SK-N-SH treated with all-trans-retinoic acid at 6 μM for 48 hours (cell line): ENCODE data around the gene FAM110A.

Experiments
- ARNTL ChIP-seq: fragments of 450-650 bp; formaldehyde crosslinking; IDR thresholded peaks from 2 replicates; pipeline ENCODE4 v1.5.0; 2020; ENCODE audit warnings: low read depth, mild to moderate bottlenecking, moderate library complexity, borderline replicate concordance
- BACH2 ChIP-seq: fragments of 250-450 bp; sonication (Bioruptor Pico); IDR thresholded peaks from 2 replicates; pipeline ENCODE4 v1.9.0; 2021; ENCODE audit warnings: mild to moderate bottlenecking, borderline replicate concordance
- CSDC2 ChIP-seq: fragments of 250-450 bp; sonication (Bioruptor Pico); IDR thresholded peaks from 2 replicates; pipeline ENCODE4 v1.5.0; 2020; ENCODE audit warnings: mild to moderate bottlenecking, moderate library complexity
- ESRRG ChIP-seq: fragments of 250-450 bp; sonication (Bioruptor Pico); IDR thresholded peaks from 2 replicates; pipeline ENCODE4 v1.6.1; 2021; ENCODE audit warnings: mild to moderate bottlenecking
- ISL1 ChIP-seq: fragments of 250-450 bp; sonication (Bioruptor Pico); IDR thresholded peaks from 2 replicates; pipeline ENCODE4 v2.1.2; 2022; ENCODE audit warnings: mild to moderate bottlenecking, moderate library complexity
- PATZ1 ChIP-seq: fragments of 250-450 bp; sonication (Bioruptor Pico); IDR thresholded peaks from 2 replicates; pipeline ENCODE4 v1.8.0; 2020; ENCODE audit warnings: mild to moderate bottlenecking, moderate library complexity, borderline replicate concordance
- RARB ChIP-seq: fragments of 250-450 bp; sonication (Bioruptor Pico); IDR thresholded peaks from 2 replicates; pipeline ENCODE4 v1.8.0; 2021; ENCODE audit warnings: mild to moderate bottlenecking, moderate library complexity
- TCF4 ChIP-seq: fragments of 250-450 bp; sonication (Bioruptor Pico); IDR thresholded peaks from 2 replicates; pipeline ENCODE4 v1.8.0; 2021; ENCODE audit warnings: mild to moderate bottlenecking, moderate library complexity, borderline replicate concordance
- TSHZ2 ChIP-seq: fragments of 250-450 bp; sonication (Bioruptor Pico); IDR thresholded peaks from 2 replicates; pipeline ENCODE4 v1.5.0; 2020; ENCODE audit warnings: mild to moderate bottlenecking, moderate library complexity
- ZFP3 ChIP-seq: fragments of 250-450 bp; sonication (Bioruptor Pico); IDR thresholded peaks from 2 replicates; pipeline ENCODE4 v1.5.0; 2020; ENCODE audit warnings: mild to moderate bottlenecking, moderate library complexity
- ZNF70 ChIP-seq: fragments of 450-650 bp; formaldehyde crosslinking; IDR thresholded peaks from 2 replicates; pipeline ENCODE4 v1.5.0; 2020; ENCODE audit warnings: mild to moderate bottlenecking, moderate library complexity

GRCh38 chr20:829551-829950 lies 4.0 kb upstream of the FAM110A start:
- TF ChIP-seq ZFP3 (CRISPR knock-in tag) (no peak), BACH2 (CRISPR knock-in tag) (no peak), ESRRG (CRISPR knock-in tag) (no peak), TSHZ2 (no peak), PATZ1 (CRISPR knock-in tag) (no peak), ZNF70 (CRISPR knock-in tag) (no peak), ISL1 (CRISPR knock-in tag) (no peak), RARB (CRISPR knock-in tag) (no peak), CSDC2 (no peak), ARNTL (CRISPR knock-in tag) (no peak), TCF4 (CRISPR knock-in tag) (no peak)
